CD4-positive, alpha-beta T cell treated with Interleukin-6 for 4 hours (primary cell): ENCODE results near the gene NMUR2.

Experiments
- DNase-seq: peaks from one replicate; pipeline ENCODE4 v3.0.0-alpha.2; 2020; ENCODE audit warnings: mixed read lengths

Gene NMUR2, protein sequence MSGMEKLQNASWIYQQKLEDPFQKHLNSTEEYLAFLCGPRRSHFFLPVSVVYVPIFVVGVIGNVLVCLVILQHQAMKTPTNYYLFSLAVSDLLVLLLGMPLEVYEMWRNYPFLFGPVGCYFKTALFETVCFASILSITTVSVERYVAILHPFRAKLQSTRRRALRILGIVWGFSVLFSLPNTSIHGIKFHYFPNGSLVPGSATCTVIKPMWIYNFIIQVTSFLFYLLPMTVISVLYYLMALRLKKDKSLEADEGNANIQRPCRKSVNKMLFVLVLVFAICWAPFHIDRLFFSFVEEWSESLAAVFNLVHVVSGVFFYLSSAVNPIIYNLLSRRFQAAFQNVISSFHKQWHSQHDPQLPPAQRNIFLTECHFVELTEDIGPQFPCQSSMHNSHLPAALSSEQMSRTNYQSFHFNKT

GRCh38 chr5:152405145-152405544, at the start of gene NMUR2:
NMUR2 (minus strand) TSS chr5:152405279; CDS start chr5:152405113, 166 bp downstream.
- no peak for DNase-seq

- DNase-seq: no peak
These were observed 38.9 kb upstream of the NMUR2 start for GRCh38 chr5:152443935-152444334.

GRCh38 chr5:152439791-152440190, 34.7 kb upstream of the NMUR2 start:
- DNase-seq: no peak

DNA sequence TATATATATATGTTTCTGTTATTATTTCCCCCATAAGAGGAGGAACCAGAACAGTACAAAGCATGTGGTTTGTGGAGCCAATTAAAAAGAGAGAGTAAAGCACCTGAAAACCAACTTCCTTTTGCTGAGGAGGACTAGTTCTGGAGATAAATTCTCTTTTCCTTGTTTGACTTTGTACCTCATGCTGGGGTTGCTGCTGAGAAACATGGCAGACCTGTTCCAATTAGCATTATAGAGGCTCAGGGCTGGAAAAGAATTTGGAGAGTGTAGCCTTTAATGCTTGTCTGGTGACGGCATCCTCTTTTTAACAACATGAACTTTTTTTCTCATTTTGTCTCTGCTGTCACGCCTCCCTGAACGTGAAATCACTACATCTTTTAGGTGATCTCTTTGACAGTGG, 32.8 kb upstream of the NMUR2 start:
- DNase-seq: no peak

DNA sequence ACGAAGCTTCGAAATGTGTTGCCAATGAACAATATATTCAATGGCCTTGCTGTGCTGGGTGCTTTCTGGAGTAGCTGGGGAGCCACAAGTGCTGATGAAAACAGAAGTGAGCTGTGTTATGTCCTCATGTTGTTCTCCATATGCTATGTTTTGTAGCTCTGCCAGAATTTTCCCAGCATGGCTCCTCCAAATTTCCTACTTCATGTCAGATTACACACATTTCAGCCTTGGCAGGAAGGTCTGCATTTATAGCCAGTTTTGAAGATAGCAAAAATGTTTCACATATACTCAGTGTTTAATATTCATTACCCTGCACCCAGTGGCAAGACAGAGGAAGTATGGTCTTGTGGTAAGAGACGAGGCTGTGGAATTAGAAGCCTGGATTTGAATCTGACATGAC, 22.6 kb upstream of the NMUR2 start:
- DNase-seq: no peak

- no peak for DNase-seq
These were observed 20.0 kb upstream of the NMUR2 start for GRCh38 chr5:152425083-152425482.

DNA sequence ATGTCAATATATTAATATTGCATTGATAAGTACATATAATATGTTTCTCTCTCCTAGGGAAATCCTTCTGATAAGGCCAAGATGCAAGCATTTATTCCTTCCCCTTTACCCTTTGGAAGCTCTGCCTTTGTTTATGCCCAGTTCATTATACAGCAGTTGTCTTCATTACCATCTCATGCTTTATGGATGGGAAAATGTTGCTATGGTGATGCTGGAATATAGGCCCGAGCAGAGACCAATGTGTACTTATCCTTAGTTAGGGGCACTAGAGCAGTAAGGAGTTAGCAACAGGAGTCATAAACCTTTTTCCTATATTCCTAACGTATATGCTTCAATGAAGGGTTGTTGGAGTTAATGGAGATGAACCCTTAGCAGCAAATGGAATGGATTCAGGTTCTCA, 19.4 kb upstream of the NMUR2 start:
- DNase-seq: no peak

- no peak for DNase-seq
These were observed 17.0 kb upstream of the NMUR2 start for GRCh38 chr5:152422081-152422480.

DNA sequence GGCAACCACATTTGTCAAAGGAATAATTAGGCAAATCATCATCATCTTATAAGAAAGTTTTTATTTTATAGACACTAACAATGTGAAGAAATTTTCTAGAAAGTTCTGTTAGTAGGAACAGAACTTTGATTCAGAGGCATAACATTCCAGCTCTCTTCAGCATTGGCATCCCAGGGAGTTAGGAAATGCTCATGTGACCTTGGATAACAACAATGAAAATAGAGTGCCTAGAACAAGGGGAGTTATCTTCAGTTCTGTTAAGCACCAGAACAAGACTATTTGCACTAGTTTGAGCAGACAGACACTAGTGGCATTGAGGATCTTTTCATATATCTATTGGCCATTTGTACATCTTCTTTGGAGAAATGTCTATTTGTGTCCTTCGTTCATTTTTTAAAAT, 7.0 kb upstream of the NMUR2 start:
- no peak for DNase-seq

- no peak for DNase-seq
These were observed 1.0 kb upstream of the NMUR2 start for GRCh38 chr5:152406082-152406481.

DNA sequence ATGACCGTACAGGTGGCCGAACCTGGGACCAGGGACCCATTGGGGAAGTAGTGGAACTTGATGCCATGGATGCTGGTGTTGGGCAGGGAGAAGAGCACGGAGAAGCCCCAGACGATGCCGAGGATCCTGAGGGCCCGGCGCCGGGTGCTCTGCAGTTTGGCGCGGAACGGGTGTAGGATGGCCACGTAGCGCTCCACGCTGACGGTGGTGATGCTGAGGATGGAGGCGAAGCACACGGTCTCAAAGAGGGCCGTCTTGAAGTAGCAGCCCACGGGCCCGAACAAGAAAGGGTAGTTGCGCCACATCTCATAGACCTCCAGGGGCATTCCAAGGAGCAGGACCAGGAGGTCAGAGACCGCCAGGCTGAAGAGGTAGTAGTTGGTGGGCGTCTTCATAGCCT, 585 bp downstream of the NMUR2 start:
- DNase-seq: no peak

GRCh38 chr5:152403046-152403445, 2.0 kb downstream of the NMUR2 start:
- DNase-seq: no peak

DNA sequence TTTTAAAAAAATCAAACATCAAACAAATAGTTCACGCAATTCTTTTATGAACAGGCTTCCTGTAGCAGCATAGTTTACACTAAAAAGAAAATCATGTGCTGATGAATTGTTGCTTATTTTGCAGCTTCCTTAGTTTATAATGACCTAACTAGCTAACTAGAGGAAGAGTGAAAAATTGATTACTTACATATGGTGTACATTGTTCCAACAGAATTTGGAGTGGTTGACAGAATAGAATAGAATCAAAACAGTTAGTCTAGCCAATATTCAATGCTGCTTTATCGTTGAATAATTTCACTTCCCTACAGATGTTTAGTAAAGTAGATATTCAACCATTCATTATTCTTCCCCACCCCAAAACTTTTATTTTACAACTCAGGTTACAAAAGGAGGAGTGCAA, 4.2 kb downstream of the NMUR2 start:
- DNase-seq: no peak

GRCh38 chr5:152397581-152397980, 7.5 kb downstream of the NMUR2 start:
- DNase-seq: no peak

- no peak for DNase-seq
These were observed 11.6 kb downstream of the NMUR2 start for GRCh38 chr5:152393441-152393840.

DNA sequence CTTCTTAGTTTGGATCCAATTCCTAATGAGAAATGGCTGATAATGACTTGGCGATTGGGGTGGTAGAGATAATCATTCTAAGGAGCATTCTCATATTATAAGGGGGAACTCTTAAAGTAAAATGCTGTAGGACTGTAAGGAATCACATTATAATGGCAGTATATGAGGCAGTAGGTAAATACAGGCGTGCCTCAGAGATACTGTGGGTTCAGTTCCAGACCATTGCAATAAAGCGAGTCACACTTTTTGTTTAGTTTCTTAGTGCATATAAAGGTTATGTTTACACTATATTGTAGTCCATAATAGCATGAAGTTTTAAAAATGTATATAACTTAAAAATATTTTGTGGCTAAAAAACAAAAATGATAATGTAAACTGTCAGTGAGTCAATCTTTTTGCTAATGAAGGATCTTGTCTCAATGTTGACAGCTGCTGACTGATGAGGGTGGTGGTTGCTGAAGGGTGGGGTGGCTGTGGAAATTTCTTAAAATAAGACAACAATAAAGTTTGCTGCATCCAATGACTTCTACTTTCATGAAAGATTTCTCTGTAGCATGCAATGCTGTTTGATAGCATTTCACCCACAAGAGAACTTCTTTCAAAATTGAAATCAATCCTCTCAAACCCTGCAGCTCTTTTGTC, 15.8 kb downstream of the NMUR2 start:
- DNase-seq: no peak

- no peak for DNase-seq
These were observed 16.5 kb downstream of the NMUR2 start for GRCh38 chr5:152388610-152389009.

DNA sequence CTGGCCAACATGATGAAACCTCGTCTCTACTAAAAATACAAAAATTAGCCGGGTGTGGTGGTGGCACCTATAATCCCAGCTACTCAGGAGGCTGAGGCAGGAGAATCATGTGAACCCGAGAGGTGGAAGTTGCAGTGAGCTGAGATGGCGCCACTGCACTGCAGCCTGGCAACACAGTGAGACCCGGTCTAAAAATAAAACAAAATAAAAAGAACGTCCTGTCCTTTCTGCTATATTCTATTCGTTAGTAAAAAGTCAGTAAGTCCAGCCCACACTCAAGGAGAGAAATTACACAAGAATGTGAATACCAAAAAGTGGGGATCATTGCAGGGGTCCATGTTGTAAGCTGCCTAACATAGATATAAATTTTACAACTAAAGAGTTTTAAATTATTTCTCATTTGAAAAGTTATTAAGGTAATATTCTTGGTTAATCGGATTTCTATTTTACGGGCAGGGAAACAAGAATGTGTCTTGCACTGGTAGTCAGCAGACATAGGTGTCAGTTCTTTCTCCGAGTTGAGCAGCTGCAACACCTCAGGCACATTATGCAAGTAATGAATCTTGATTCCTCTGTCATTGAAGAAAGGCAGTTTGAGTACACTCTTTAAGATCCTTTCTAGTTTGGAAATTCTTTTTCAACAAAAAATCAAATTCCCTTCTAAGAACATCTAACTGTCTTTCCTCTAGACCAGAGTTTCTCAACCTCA, 24.5 kb downstream of the NMUR2 start:
- DNase-seq: no peak

DNA sequence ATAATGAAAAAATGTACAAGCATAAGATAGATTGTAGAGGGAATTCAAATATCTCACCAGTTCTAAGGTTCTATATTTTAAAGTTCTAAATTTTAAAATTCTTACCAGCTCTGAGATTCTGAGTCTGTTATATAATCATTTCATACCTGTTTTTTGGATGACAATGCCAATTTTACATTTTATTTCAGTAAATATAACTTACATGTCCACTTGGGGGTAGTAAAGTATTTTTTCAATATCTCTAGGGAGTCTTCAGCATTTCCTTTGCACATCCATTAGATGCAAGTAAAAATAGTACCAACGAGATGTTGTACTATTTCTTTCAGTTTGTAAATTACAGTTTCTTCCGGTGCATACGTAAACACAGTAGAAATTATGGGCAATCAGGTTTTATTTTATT, 25.7 kb downstream of the NMUR2 start:
- no peak for DNase-seq

DNA sequence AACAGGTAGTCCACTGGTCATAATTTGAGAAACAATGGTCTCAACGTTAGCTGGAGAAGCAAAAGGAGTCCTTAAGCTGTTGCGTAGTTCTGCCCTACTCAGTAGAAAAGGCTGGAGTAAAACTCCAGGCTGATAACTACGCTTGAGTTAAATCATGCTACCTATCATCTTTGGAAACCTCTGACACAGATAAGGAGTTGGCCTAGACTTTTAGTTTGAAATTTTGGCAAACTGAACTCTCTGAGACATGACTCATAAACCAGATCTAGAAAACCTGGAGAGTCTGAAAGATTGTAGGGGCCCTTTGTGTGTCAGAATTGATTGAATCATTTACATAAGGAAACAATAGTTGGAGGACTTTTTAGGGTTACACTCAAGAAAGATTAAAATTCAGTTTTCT, 26.3 kb downstream of the NMUR2 start:
- no peak for DNase-seq

DNA sequence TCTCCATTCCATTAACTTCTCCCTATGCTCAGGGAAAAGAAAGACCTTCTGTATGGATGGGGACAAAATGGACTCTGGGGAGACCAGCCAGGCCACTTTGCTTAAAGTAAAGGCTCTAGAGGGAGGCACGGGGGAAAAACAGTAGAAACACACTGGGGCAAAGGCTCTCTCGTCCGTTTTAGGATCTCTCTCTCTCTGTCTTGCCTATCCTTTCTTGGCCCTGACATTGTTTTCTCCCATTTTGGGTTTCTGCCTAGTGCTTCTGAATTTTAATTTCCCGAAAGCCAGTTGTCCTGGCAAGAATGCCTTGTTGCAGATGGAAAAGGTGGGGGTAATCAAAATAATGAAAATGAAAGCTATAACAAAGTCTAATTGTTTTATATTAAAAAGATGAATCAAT, 28.2 kb downstream of the NMUR2 start:
- no peak for DNase-seq

DNA sequence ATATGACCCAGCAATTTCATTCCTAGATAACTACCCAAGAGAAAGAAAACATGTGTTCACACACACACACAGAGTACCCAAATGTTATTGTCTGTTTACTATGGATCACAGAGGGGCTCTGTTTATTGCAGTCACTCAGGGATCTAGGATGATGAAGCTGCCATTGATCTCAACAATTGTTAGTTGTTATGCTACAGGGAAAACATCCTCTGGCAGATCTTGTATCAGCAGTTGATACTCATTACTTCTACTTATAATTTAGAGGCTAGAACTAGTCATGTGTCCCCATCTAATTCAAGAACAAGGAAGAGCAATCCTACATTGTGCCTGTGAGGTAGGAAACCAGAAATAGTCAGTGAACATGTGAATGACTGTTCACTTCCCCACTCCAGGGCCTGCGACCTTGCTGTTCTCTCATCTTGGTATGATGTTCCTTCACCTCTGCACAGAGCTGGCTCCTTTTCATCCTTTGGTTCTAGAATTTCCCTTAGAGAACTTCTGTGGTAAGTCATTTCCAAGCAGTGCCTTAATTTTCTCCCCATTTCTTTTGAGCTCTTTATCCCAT, 30.3 kb downstream of the NMUR2 start:
- no peak for DNase-seq

- no peak for DNase-seq
These were observed 32.2 kb downstream of the NMUR2 start for GRCh38 chr5:152372875-152373274.

DNA sequence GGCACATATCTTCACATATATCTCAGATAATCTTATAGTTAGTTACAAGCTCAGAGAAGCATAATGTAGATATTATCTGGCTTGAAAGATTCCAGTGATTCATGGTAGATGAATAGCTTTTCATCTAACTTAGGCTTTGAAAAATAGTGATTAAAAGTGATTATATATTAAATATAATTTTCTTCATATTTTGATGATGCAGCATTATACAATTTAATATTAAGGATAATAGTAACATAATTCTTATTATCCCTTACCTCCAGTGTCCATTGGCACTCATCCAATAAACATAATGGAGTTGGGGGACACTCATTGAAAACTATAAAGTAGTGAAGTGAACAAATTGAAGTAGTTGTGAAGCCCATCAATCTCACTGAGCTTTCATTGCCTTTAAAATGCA, 35.8 kb downstream of the NMUR2 start:
- no peak for DNase-seq
